NCI-H82 treated with DMSO at 0.1 percent for 48 hours (cell line): ENCODE measurements around the gene EEFSEC.

Experiments used
- DNase-seq: peaks from one replicate; lab custom pipeline; 2025; ENCODE audit not compliant: unreplicated experiment; lab: John Stamatoyannopoulos, UW

EEFSEC gene

GRCh38 chr3:128364808-128365360 is 211.6 kb downstream of the EEFSEC start:
- DNase-seq, result no peak

GRCh38 chr3:128366136-128366535 is 212.9 kb downstream of the EEFSEC start:
- no peak for DNase-seq

- no peak for DNase-seq
Measured at GRCh38 chr3:128366652-128367051, 213.4 kb downstream of the EEFSEC start.

- no peak for DNase-seq
Measured at GRCh38 chr3:128367221-128367620, 213.9 kb downstream of the EEFSEC start.

GRCh38 chr3:128367761-128368160 is 214.5 kb downstream of the EEFSEC start:
- DNase-seq, result no peak

GRCh38 chr3:128368626-128369025 is 215.3 kb downstream of the EEFSEC start:
- no peak for DNase-seq

GRCh38 chr3:128369121-128369703 is 215.9 kb downstream of the EEFSEC start:
- DNase-seq, result no peak

- DNase-seq, result peak; percentile 7
Measured at GRCh38 chr3:128369881-128370642, 216.8 kb downstream of the EEFSEC start.

GRCh38 chr3:128372281-128372680 is 219.0 kb downstream of the EEFSEC start:
- DNase-seq, result no peak

- DNase-seq, result no peak
Measured at GRCh38 chr3:128372707-128373533, 219.6 kb downstream of the EEFSEC start.

- no peak for DNase-seq
Measured at GRCh38 chr3:128374746-128375445, 221.6 kb downstream of the EEFSEC start.

GRCh38 chr3:128376516-128376915 is 223.2 kb downstream of the EEFSEC start:
- DNase-seq, result no peak

- DNase-seq, result no peak
Measured at GRCh38 chr3:128378631-128379347, 225.5 kb downstream of the EEFSEC start.

- no peak for DNase-seq
Measured at GRCh38 chr3:128379367-128380160, 226.3 kb downstream of the EEFSEC start.

- DNase-seq, result no peak
Measured at GRCh38 chr3:128380295-128380694, 227.0 kb downstream of the EEFSEC start.

- DNase-seq, result no peak
Measured at GRCh38 chr3:128380719-128381118, 227.4 kb downstream of the EEFSEC start.

- DNase-seq, result no peak
Measured at GRCh38 chr3:128381609-128382008, 228.3 kb downstream of the EEFSEC start.

- no peak for DNase-seq
Measured at GRCh38 chr3:128382221-128382807, 229.0 kb downstream of the EEFSEC start.
